Measurements from ENCODE around the gene ICAM3.
"Not testable (repeated sequence)": the region's sequence is repeated elsewhere in the genome, so short reads cannot be mapped to it uniquely, and the experiment has no call there.

Gene ICAM3

GRCh38 chr19:10374931-10375330 is 35.5 kb upstream of the ICAM3 start:
- Histone ChIP-seq H3K27me3 (ENCODE audit: insufficient read depth, low read length) (no peaks in the 10 kb centered on the region), H3K36me3 (ENCODE audit: insufficient read depth, low read length) (peaks cover 46% of the 10 kb centered on the region)
- TF ChIP-seq CTCF (IDR thresholded peaks at IDR 0.05; ENCODE audit: low read length) (no peak), EZH2 (IDR thresholded peaks at IDR 0.05; ENCODE audit: borderline replicate concordance, low read length) (no peak)

GRCh38 chr19:10372690-10373089 is 33.3 kb upstream of the ICAM3 start:
- Histone ChIP-seq H3K9me2 (ENCODE audit: low read depth, low read length) (no peaks in the 10 kb centered on the region), H3K4me3 (ENCODE audit: low read depth, low read length, poor library complexity, severe bottlenecking) (no peak overlapping the region), H3K4me1 (ENCODE audit: insufficient read depth, low read length, severe bottlenecking) (no peaks in the 10 kb centered on the region), H3K79me2 (ENCODE audit: insufficient read depth, low read length) (no peaks in the 10 kb centered on the region), H3K36me3 (ENCODE audit: insufficient read depth, low read length) (peaks cover 61% of the 10 kb centered on the region), H3K4me2 (ENCODE audit: low read length) (no peak overlapping the region), H2AFZ (ENCODE audit: low read length) (no peak overlapping the region), H3K27ac (ENCODE audit: low read depth, low read length, poor library complexity, severe bottlenecking) (no peak overlapping the region), H3K9ac (ENCODE audit: low read length) (no peak overlapping the region), H4K20me1 (ENCODE audit: insufficient read depth, low read length) (no peaks in the 10 kb centered on the region), H3K9me3 (ENCODE audit: low read length) (no peaks in the 10 kb centered on the region), H3K27me3 (ENCODE audit: insufficient read depth, low read length) (no peaks in the 10 kb centered on the region), H3F3A (ENCODE audit: insufficient read depth, low read length) (no peaks in the 10 kb centered on the region)
- TF ChIP-seq CTCF (IDR thresholded peaks at IDR 0.05; ENCODE audit: low read length) (no peak), EZH2 (IDR thresholded peaks at IDR 0.05; ENCODE audit: borderline replicate concordance, low read length) (no peak)

More at GRCh38 chr19:10374931-10375330, 35.5 kb upstream of the ICAM3 start:
- no peaks in the 10 kb centered on the region for H4K20me1 ChIP-seq (ENCODE audit: insufficient read depth, low read length)
- no peaks in the 10 kb centered on the region for H3K9me3 ChIP-seq (ENCODE audit: low read length)
- peaks cover 5% of the 10 kb centered on the region for H3K4me1 ChIP-seq (ENCODE audit: insufficient read depth, low read length, severe bottlenecking)
- no peaks in the 10 kb centered on the region for H3K9me2 ChIP-seq (ENCODE audit: low read depth, low read length)
- H3F3A ChIP-seq (ENCODE audit: insufficient read depth, low read length), result no peaks in the 10 kb centered on the region
- no peak overlapping the region for H3K4me3 ChIP-seq (ENCODE audit: low read depth, low read length, poor library complexity, severe bottlenecking)
- H2AFZ ChIP-seq (ENCODE audit: low read length), result no peak overlapping the region
- peaks cover 6% of the 10 kb centered on the region; the same call in 1 of the 2 replicates for H3K79me2 ChIP-seq (ENCODE audit: insufficient read depth, low read length)
- H3K4me2 ChIP-seq (ENCODE audit: low read length), result no peak overlapping the region
- no peak overlapping the region for H3K27ac ChIP-seq (ENCODE audit: low read depth, low read length, poor library complexity, severe bottlenecking)
- H3K9ac ChIP-seq (ENCODE audit: low read length), result no peak overlapping the region

- H3K4me3 ChIP-seq (ENCODE audit: low read depth, low read length, poor library complexity, severe bottlenecking), result no peak overlapping the region
- peaks cover 85% of the 10 kb centered on the region for H3K36me3 ChIP-seq (ENCODE audit: insufficient read depth, low read length)
- H3K79me2 ChIP-seq (ENCODE audit: insufficient read depth, low read length), result no peaks in the 10 kb centered on the region
- H3K27me3 ChIP-seq (ENCODE audit: insufficient read depth, low read length), result no peaks in the 10 kb centered on the region
- H3K4me2 ChIP-seq (ENCODE audit: low read length), result no peak overlapping the region
- no peak overlapping the region for H2AFZ ChIP-seq (ENCODE audit: low read length)
- no peaks in the 10 kb centered on the region for H3K9me3 ChIP-seq (ENCODE audit: low read length)
- TF ChIP-seq CTCF (IDR thresholded peaks at IDR 0.05; ENCODE audit: low read length), result no peak
- TF ChIP-seq EZH2 (IDR thresholded peaks at IDR 0.05; ENCODE audit: borderline replicate concordance, low read length), result no peak
- H3K9me2 ChIP-seq (ENCODE audit: low read depth, low read length), result no peaks in the 10 kb centered on the region
- H3K9ac ChIP-seq (ENCODE audit: low read length), result no peak overlapping the region
- no peaks in the 10 kb centered on the region for H4K20me1 ChIP-seq (ENCODE audit: insufficient read depth, low read length)
- no peak overlapping the region for H3K27ac ChIP-seq (ENCODE audit: low read depth, low read length, poor library complexity, severe bottlenecking)
- H3K4me1 ChIP-seq (ENCODE audit: insufficient read depth, low read length, severe bottlenecking), result no peaks in the 10 kb centered on the region
- no peaks in the 10 kb centered on the region for H3F3A ChIP-seq (ENCODE audit: insufficient read depth, low read length)
Observed at GRCh38 chr19:10368101-10368803, 28.8 kb upstream of the ICAM3 start.

GRCh38 chr19:10366950-10367512 is 27.6 kb upstream of the ICAM3 start:
- H3K4me3 ChIP-seq (ENCODE audit: low read depth, low read length, poor library complexity, severe bottlenecking); H3K9me3 ChIP-seq (ENCODE audit: low read length); H3K9ac ChIP-seq (ENCODE audit: low read length); H3K79me2 ChIP-seq (ENCODE audit: insufficient read depth, low read length); H3F3A ChIP-seq (ENCODE audit: insufficient read depth, low read length); H2AFZ ChIP-seq (ENCODE audit: low read length); H3K27ac ChIP-seq (ENCODE audit: low read depth, low read length, poor library complexity, severe bottlenecking); H3K9me2 ChIP-seq (ENCODE audit: low read depth, low read length); H3K4me2 ChIP-seq (ENCODE audit: low read length); H4K20me1 ChIP-seq (ENCODE audit: insufficient read depth, low read length); H3K4me1 ChIP-seq (ENCODE audit: insufficient read depth, low read length, severe bottlenecking); H3K27me3 ChIP-seq (ENCODE audit: insufficient read depth, low read length): not testable (repeated sequence)
- H3K36me3 ChIP-seq (ENCODE audit: insufficient read depth, low read length), result peaks cover 90% of the 10 kb centered on the region
